HEK293T (cell line): ENCODE measurements around the gene CTNNA2.
A peak's percentile ranks its signal among the peaks of the same experiment; 100 is the strongest.

Experiments used
- CTCF ChIA-PET: fragments of 350-600 bp; formaldehyde crosslinking; extraction: SDS; loops from one replicate; lab custom pipeline; 2021; ENCODE audit warnings: antibody characterized with exemption, inconsistent platforms; lab: Yijun Ruan, JAX
- POLR2A ChIA-PET: fragments of 350-600 bp; formaldehyde crosslinking; extraction: SDS; loops from one replicate; lab custom pipeline; 2020; ENCODE audit warnings: antibody characterized with exemption, inconsistent platforms; lab: Yijun Ruan, JAX
- DNase-seq: peaks from one replicate; pipeline ENCODE4 v3.0.0; 2012; ENCODE audit warnings: mixed read lengths; ENCODE audit errors: extremely low spot score
- ARNT ChIP-seq: fragments of 450-650 bp; IDR thresholded peaks from 2 replicates; pipeline ENCODE4 v1.6.1; 2017; ENCODE audit warnings: mild to moderate bottlenecking
- BHLHE40 ChIP-seq: fragments of 450-650 bp; IDR thresholded peaks from 2 replicates; pipeline ENCODE4 v1.6.1; 2016; ENCODE audit warnings: mild to moderate bottlenecking, moderate library complexity, borderline replicate concordance
- CTBP1 ChIP-seq: fragments of 450-650 bp; IDR thresholded peaks from 2 replicates; pipeline ENCODE4 v1.6.1; 2016; ENCODE audit warnings: borderline replicate concordance
- ELF4 ChIP-seq: fragments of 450-650 bp; IDR thresholded peaks from 2 replicates; pipeline ENCODE4 v1.6.1; 2017; ENCODE audit warnings: antibody characterized with exemption
- FOXA1 ChIP-seq: fragments of 450-650 bp; IDR thresholded peaks from 2 replicates; pipeline ENCODE4 v1.6.1; 2016; ENCODE audit warnings: mild to moderate bottlenecking
- FOXK2 ChIP-seq: fragments of 450-650 bp; IDR thresholded peaks from 2 replicates; pipeline ENCODE4 v1.6.1; 2016; ENCODE audit warnings: mild to moderate bottlenecking
- FOXM1 ChIP-seq: fragments of 450-650 bp; IDR thresholded peaks from 2 replicates; pipeline ENCODE4 v1.6.1; 2017; ENCODE audit warnings: mild to moderate bottlenecking, borderline replicate concordance
- HDGF ChIP-seq: fragments of 450-650 bp; IDR thresholded peaks from 2 replicates; pipeline ENCODE4 v1.6.1; 2017; ENCODE audit warnings: antibody characterized with exemption, borderline replicate concordance
- L3MBTL2 ChIP-seq: fragments of 450-650 bp; conservative IDR thresholded peaks from 2 replicates; pipeline ENCODE4 v1.6.1; 2016; ENCODE audit warnings: mild to moderate bottlenecking
- LEF1 ChIP-seq: fragments of 450-650 bp; IDR thresholded peaks from 2 replicates; pipeline ENCODE4 v1.6.1; 2017; ENCODE audit warnings: mild to moderate bottlenecking, borderline replicate concordance
- NFRKB ChIP-seq: fragments of 450-650 bp; IDR thresholded peaks from 2 replicates; pipeline ENCODE4 v1.6.1; 2016; ENCODE audit warnings: mild to moderate bottlenecking, moderate library complexity
- SP1 ChIP-seq: fragments of 450-650 bp; IDR thresholded peaks from 2 replicates; pipeline ENCODE4 v1.6.1; 2017
- SUZ12 ChIP-seq: fragments of 450-650 bp; IDR thresholded peaks from 2 replicates; pipeline ENCODE4 v1.6.1; 2016; ENCODE audit warnings: mild to moderate bottlenecking
- TARDBP ChIP-seq: fragments of 450-650 bp; IDR thresholded peaks from 2 replicates; pipeline ENCODE4 v1.6.1; 2016
- ZNF384 ChIP-seq: fragments of 450-650 bp; IDR thresholded peaks from 2 replicates; pipeline ENCODE4 v1.6.1; 2016
- TF ChIP-seq, protein P1 (sequence below): fragments of 450-650 bp; IDR thresholded peaks from 2 replicates; pipeline ENCODE4 v1.6.1; 2016

Gene CTNNA2

GRCh38 chr2:79876430-79876829 is 363.6 kb downstream of the CTNNA2 start:
- CTCF ChIA-PET, result no interaction called here
- TF ChIP-seq BHLHE40 (no peak), FOXA1 (no peak), FOXK2 (no peak), ELF4 (no peak), ZNF384 (no peak), LEF1 (no peak), SUZ12 (no peak), FOXM1 (no peak), HDGF (no peak), TARDBP (no peak), L3MBTL2 (no peak), CTBP1 (no peak), SP1 (no peak), ARNT (no peak), NFRKB (no peak)
- TF ChIP-seq, protein P1, sequence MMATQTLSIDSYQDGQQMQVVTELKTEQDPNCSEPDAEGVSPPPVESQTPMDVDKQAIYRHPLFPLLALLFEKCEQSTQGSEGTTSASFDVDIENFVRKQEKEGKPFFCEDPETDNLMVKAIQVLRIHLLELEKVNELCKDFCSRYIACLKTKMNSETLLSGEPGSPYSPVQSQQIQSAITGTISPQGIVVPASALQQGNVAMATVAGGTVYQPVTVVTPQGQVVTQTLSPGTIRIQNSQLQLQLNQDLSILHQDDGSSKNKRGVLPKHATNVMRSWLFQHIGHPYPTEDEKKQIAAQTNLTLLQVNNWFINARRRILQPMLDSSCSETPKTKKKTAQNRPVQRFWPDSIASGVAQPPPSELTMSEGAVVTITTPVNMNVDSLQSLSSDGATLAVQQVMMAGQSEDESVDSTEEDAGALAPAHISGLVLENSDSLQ, result no peak
- DNase-seq, result peak; percentile 38
- POLR2A ChIA-PET, result no interaction called here

DNA sequence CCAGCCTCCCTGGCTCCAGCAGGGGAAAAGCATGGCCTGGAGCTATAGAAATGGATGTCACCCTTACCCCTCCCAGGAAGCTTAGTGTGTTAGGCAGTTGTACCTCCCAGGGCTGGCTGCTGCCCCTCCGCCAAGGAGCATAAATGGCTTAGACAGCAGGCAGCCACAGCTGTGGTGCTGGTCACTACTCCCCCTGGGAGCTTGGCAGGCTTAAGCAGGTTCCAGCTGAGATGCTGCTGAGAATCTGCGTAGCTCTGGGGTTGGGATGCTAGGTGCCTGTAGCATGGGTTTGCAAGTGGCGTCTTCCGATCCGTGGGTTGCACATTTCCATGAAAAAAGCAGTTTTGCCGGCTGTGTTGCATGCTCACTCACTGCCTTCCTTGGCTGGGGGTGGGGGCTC is 369.7 kb downstream of the CTNNA2 start:
- ChIA-PET POLR2A (no interaction called here), CTCF (no interaction called here)
- DNase-seq, result no peak
- no peak for TF ChIP-seq FOXK2
- no peak for TF ChIP-seq NFRKB
- TF ChIP-seq ARNT, result no peak
- TF ChIP-seq CTBP1, result no peak
- no peak for TF ChIP-seq FOXA1
- no peak for TF ChIP-seq SUZ12
- TF ChIP-seq, protein P1, result no peak
- no peak for TF ChIP-seq HDGF
- TF ChIP-seq ZNF384, result no peak
- TF ChIP-seq ELF4, result no peak
- no peak for TF ChIP-seq TARDBP
- no peak for TF ChIP-seq LEF1

DNA sequence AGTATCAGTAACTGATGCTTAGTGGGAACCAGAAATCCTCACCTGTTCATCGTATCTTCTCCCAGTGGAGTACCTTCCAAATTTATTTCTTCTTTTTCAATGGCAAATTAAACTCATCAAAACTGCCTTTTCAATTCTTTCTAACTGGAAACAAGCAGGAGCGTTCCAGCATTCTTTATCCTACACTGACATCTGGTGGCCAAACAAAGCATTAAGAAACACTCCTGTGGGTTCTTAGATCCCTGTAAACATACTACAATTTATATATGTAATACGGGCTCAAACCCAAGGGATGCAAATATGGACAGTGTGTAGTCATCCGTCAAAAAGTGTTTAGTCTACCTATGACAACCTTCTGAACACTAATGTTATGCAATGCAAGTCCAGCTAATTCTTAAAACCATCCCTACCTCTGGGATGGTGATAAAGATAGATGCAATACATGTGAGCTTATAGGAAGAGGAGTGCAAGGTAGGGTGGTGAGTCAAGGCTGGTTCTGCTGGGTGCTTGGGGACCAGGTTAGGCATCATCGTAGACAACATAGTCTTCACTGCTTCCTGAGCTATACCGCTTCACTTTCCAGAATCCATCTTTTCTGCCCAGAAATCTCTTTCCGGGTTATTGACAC is 375.0 kb downstream of the CTNNA2 start:
- TF ChIP-seq FOXA1 (no peak), FOXM1 (no peak), L3MBTL2 (no peak), HDGF (no peak), SP1 (no peak), ARNT (no peak), NFRKB (no peak), CTBP1 (no peak), TARDBP (no peak), ZNF384 (no peak), FOXK2 (no peak), LEF1 (no peak), BHLHE40 (no peak), ELF4 (no peak), SUZ12 (no peak)
- TF ChIP-seq, protein P1, result no peak
- CTCF ChIA-PET, result interaction anchor here (0.8 kb wide), 1 partner anchor 668 kb away, joined by 3 read pairs; no protein-coding TSS in a partner anchor
- POLR2A ChIA-PET, result no interaction called here
- DNase-seq, result peak; percentile 41

GRCh38 chr2:79892123-79892522 is 379.3 kb downstream of the CTNNA2 start:
- no peak for DNase-seq
- ChIA-PET CTCF (no interaction called here), POLR2A (no interaction called here)
- TF ChIP-seq LEF1 (no peak), ARNT (no peak)

DNA sequence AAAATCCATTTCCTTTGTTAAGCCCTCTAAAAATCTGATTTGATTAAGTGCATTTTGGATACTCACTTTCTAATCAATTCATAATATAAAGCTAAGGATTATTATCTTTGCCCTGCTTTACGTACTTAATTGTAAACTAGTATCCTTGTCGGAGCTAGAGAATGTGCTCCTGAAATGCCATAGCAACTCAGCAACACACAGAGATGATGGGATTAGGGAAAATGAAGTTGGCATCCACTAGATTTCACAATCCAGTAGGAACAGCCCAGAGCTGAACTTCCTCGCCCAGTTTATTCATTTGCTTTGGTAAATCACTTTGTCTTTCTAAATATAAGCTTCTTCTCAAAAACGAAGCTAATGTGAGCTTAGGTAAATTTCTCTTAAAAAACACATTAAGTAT is 386.3 kb downstream of the CTNNA2 start:
- DNase-seq, result no peak
- TF ChIP-seq HDGF, result no peak
- no peak for TF ChIP-seq BHLHE40
- no peak for TF ChIP-seq ZNF384
- no peak for TF ChIP-seq ELF4
- TF ChIP-seq, protein P1, result no peak
- TF ChIP-seq SUZ12, result no peak
- no peak for TF ChIP-seq L3MBTL2
- TF ChIP-seq FOXA1, result no peak
- TF ChIP-seq NFRKB, result no peak
- ChIA-PET CTCF (no interaction called here), POLR2A (no interaction called here)

- DNase-seq, result no peak
- no peak for TF ChIP-seq TARDBP
- no peak for TF ChIP-seq FOXK2
- TF ChIP-seq, protein P1, result 0 out of 2 replicates have a peak, but pooled peaks have one; percentile 31
- no peak for TF ChIP-seq L3MBTL2
- no peak for TF ChIP-seq BHLHE40
- TF ChIP-seq CTBP1, result no peak; the same call in 1 of the 2 replicates
- TF ChIP-seq ZNF384, result peak; percentile 43; the same call in 1 of the 2 replicates
- TF ChIP-seq HDGF, result no peak
- ChIA-PET POLR2A (no interaction called here), CTCF (interaction anchor here (0.7 kb wide), 1 partner anchor 289 kb away, joined by 4 read pairs; no protein-coding TSS in a partner anchor)
These were observed 388.3 kb downstream of the CTNNA2 start for GRCh38 chr2:79901161-79901560.
